ENCODE results near the gene TACC2.
"Not testable (repeated sequence)": the region's sequence is repeated elsewhere in the genome, so short reads cannot be mapped to it uniquely, and the experiment has no call there.

The TACC2 gene

DNA sequence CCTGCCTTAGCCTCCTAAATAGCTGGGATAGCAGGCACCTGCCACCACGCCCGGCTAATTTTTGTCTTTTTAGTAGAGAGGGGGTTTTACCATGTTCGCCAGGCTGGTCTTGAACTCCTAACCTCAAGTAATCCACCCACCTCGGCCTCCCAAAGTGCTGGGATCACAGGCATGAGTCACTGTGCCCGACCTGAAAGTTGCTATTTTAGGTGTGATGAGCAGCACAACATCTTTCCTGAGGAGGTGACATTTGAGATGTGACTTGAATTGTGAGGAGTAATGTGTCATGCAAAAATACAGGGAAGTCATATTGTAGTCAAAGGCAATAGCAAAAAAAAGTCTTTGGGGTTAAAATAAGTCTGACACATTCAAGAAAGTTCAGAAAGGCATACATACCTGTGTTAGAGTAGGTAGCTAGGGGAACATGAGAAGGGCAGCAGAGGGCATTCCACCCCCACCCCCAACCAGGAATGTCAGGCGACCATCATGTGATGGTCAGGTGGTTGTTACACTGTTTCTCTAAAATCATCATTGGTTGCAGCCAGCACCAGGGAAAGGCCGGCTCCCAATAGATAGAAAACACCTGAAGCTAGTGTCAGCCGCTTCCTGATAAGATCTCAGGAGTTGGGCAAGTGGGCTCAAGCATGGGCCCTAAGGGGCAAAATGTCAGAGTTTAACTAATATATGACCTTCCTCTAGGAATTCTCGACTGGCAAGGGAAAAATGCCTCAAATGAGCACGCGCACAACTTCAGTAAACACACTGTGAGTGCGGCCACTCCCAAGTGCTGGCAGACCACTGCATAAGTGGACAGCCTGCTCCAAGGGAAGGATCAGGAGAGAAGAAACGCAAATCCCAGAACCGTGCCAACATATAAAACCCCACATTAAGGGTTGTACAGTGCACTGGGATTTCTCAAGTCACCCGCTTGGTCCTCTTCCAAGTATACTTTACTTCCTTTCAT is at the start of gene TACC2:
TSS of gene TACC2 (plus strand) at position 803 of the 964 bp plus-strand sequence. CDS start 32,819 bp downstream, outside the sequence.
- DNase-seq (ENCODE audit: low read depth) = no peak

DNA sequence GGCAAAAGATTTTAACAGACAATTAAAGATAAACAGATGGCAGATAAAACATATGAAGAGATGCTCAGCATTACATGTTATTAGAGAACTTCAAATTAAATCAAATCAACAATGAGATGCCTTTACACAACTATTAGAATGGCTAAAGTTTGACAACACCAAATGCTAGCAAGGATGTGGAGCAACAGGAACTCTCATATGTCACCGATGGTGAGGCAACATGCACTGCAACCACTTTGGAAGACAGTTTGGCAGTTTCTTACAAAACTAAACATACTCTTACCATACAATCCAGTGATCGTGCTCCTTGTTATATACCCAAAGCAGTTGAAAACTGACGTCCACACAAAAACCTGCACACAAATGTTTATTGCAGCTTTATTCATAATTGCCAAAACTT is 47.4 kb upstream of the TACC2 start:
- DNase-seq (ENCODE audit: low read depth) = no peak

DNA sequence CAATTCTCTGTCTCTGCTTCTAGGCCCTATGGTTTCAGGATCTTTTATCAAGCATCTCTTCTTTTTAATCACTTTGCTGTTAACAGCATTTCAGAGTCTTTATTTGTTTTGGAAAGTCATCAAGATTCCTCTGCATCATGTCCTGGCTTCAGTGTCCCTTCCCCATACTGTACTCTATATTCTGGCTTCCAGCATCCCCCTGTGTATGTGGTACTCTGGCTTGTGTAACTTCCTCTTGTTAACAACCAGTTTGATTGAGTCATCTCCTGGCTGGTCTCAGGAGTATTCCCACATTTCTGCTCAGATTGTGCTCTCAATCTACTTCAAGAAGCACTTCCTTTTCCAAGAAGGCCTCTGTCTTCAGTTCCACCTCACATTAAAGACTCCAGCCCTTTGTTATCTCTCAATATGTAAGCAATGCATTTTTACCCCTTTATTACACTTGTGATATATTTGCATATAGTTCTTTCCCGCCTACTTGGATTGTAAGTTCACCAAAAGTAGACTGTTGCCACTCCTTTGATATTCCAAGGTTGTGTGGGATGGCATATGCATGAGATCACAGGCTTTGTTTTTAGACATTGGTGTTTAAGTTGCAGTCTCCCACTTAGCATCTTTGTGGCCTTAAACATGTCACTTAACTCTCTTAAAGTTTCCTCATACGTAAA is 46.1 kb upstream of the TACC2 start:
- peak; percentile 72 for DNase-seq (ENCODE audit: low read depth)

DNA sequence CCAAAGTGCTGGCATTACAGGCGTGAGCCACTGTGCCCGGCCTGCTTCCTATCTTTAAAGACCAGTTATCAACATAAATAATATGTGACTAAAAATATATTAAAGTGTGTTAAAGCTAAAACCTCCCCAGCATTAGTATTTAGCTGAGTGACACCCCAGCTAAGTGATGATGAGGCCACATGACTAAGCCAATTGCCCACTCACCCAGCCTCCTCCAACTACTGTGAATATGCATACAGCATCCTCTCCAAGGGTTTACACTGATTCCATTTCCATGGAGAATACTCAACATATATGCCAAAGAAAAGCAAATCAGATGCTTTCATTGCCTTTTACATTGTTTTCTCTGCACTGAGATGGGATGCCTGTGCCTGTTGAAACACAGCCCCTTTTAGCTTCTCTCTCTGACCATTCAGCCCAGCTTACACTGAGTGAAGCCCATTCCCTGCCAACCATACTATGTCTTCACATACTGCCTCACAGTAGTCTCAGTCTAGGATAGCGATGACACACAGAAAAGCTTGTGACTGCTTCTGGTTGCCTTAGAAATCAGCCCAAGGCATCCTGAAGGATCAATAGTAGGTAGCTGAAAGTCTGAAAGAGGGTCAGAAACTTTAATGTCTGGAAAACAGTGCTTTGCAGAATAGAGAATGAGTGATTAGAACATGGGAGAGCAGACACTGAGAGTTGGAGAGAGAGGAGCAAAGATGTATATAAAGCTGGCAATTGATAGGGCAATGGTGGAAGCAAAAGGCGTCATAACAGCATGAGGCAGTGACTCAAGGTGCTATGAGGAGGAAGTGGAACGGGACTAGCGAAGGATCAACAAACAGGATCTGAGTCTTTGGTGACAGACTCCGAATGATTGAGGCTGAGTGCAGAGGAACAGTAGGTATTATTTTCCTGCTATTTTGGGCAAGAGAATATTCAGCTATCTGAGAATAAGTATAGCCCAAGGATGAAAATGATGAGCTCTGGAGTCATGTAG is 41.3 kb upstream of the TACC2 start:
- no peak for DNase-seq (ENCODE audit: low read depth)

- no peak for DNase-seq (ENCODE audit: low read depth)
Observed at GRCh38 chr10:121949049-121949448, 39.9 kb upstream of the TACC2 start.

- DNase-seq (ENCODE audit: low read depth) = no peak
Observed at GRCh38 chr10:121949451-121949850, 39.5 kb upstream of the TACC2 start.

GRCh38 chr10:121952226-121952625 is 36.7 kb upstream of the TACC2 start:
- DNase-seq (ENCODE audit: low read depth) = no peak

- peak; percentile 24 for DNase-seq (ENCODE audit: low read depth)
Observed at GRCh38 chr10:121956111-121957061, 32.6 kb upstream of the TACC2 start.

DNA sequence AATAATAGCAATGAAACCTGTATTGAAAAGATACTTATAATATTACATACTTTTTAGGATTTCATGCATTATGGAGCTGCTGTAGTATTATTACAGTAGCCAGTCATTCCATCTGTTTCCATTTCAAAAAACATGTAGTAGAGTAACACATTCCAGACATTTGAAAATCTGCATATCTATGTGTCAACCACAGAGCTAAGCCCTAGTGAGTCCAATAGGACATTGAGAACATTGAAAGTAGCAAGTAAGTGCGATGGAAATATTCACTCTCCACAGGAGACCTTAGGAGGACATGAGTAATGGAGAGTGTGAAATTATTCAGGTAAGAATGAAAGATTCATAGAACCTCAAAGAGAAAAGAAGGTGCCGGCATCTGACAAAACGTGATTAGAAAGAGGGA is 29.3 kb upstream of the TACC2 start:
- no peak for DNase-seq (ENCODE audit: low read depth)

DNA sequence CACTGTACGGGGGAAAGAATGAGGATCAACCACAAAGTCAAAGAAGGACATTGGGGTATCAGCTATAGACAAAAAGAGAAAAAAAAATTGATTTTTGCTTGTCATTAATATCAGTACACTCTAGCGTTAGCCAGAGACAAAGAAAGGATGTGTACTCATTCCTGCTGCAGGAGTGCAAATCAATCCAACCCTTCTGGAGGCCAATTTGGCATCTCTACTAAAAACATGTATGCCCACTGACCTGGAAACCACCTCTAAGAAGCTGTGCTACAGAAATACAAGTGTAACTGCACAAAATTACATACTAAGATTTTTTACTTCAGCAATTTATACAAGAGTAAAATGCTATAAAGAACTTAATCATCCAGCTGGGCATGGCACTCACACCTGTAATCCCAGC is 27.5 kb upstream of the TACC2 start:
- DNase-seq (ENCODE audit: low read depth) = no peak

- DNase-seq (ENCODE audit: low read depth) = no peak
Observed at GRCh38 chr10:121965996-121966395, 23.0 kb upstream of the TACC2 start.

DNA sequence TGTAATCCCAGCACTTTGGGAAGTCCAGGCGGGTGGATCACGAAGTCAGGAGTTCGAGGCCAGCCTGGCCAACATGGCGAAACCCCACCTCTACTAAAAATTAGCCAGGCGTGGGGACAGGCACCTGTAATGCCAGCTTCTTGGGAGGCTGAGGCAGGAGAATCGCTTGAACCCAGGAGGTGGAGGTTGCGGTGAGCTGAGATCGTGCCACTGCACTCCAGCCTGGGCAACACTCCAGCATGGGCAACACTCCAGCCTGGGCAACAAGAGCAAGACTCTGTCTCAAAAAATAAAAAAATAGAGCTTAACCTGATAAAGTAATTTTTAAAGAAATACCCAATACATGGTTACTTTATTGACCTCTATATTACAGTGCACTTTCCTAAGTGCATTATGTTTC is 19.9 kb upstream of the TACC2 start:
- not testable (repeated sequence) for DNase-seq (ENCODE audit: low read depth)

- no peak for DNase-seq (ENCODE audit: low read depth)
Observed at GRCh38 chr10:121974019-121974534, 14.9 kb upstream of the TACC2 start.

- DNase-seq (ENCODE audit: low read depth) = peak; percentile 22
Observed at GRCh38 chr10:121974535-121975294, 14.2 kb upstream of the TACC2 start, which contains the start of gene NSMCE4A. Gene NSMCE4A, minus strand, starts transcription at chr10:121975217. Its CDS starts 52 bp downstream, at chr10:121975165.

DNA sequence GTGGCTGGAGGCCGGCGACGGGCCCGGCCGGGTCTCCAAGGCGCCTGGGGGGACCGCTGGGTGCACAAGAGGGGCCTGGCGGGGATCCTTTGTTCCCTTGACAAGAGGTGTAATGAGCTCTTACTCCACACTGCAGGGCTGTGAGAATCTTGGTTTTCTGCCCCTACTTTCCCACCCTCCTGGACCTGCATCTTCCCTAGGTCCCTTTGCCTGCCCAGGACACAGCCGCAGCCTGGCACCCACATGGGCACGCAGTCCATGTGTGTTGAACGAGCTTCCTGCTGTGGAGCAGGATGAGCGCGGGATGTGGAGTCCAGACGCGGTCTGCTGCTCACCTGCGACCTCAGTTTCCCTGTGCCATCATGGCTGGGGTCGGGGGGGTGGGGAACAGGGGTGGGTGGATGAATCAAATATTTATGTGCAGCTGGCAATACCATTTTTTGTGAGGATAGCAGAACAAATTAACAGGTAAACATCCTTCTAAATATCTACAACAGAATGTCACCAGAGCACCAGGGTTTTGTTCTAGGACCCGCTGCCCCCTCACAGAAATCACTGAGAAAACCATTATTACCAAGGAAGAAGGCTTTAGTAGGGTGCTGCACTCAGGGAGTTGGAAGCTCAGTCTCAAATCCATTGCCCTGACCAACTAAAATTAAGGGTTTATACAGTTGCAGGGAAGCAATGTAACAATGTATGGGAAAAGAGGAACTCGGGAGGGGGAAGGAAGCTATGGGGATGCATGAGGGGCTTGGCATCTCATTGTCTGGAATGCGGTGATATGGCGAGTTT is 13.5 kb upstream of the TACC2 start:
- no peak for DNase-seq (ENCODE audit: low read depth)

GRCh38 chr10:121976607-121977006 is 12.4 kb upstream of the TACC2 start:
- DNase-seq (ENCODE audit: low read depth) = no peak

GRCh38 chr10:121978511-121978910 is 10.5 kb upstream of the TACC2 start:
- DNase-seq (ENCODE audit: low read depth) = no peak

- DNase-seq (ENCODE audit: low read depth) = no peak
Observed at GRCh38 chr10:121981346-121981745, 7.6 kb upstream of the TACC2 start.

- DNase-seq (ENCODE audit: low read depth) = no peak
Observed at GRCh38 chr10:121983852-121984251, 5.1 kb upstream of the TACC2 start.

Data from HS-5 (cell line).